Transverse colon (tissue), 4 donors: ENCODE data around the gene IL17F.

Source experiments
- CTCF ChIP-seq, 5 experiments: fragments of 200-600 bp in 3 of 5; fragments of 450-650 bp in 2 of 5; sonication (generic) in 3 of 5; IDR thresholded peaks; 1 replicate in 2 of 5; 2 replicates in 3 of 5; pipeline ENCODE4 v1.5.1; 2016 to 2017; ENCODE audit warnings: antibody characterized with exemption in 5 of 5, inconsistent platforms in 3 of 5, mild to moderate bottlenecking in 2 of 5, moderate library complexity in 1 of 5
- EP300 ChIP-seq: sonication (generic); formaldehyde crosslinking; IDR thresholded peaks from one replicate; pipeline ENCODE4 v1.6.1; 2017; ENCODE audit warnings: antibody characterized with exemption, low read depth
- POLR2A ChIP-seq: fragments of 450-650 bp; IDR thresholded peaks from one replicate; pipeline ENCODE4 v1.6.1; 2016; ENCODE audit warnings: antibody characterized with exemption, mild to moderate bottlenecking, moderate library complexity
- POLR2AphosphoS5 ChIP-seq, 3 donors: sonication (generic); formaldehyde crosslinking; IDR thresholded peaks; one replicate each; pipeline ENCODE4 v1.6.1; 2016; ENCODE audit warnings: antibody characterized with exemption in 3 of 3

DNA sequence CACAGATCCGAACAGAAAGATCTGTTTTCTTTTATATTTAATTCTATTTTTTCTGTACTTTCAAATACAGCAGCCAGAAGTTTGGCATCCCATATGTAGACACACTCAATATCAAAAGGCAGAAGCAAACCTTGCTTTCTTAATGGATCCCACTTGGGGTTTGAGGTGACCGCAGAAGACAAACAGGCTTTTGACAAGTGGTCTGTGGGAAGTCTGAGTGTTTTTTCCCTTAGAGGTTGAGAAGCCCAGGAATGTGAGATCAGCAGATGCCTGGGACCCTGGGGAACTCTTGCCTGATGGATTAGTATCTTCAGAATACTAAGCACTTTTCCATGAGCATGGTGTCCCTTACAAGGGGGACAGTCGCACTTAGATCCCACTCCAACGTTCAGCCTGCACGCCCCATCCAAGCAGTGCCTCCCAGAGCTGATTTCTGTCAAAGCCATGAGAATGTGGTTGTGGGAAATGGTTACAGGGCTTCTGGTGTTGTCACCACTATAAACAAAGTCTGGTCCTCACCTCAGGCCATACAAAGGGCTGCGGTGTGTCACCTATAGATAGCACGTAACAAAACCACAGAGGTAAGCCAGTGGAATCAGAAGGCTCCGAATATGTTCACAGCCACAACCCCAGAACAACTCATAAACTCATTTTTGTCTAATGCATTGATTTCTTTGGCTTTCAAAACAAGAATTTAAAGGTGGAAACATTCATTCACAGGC, 12.7 kb downstream of the IL17F start:
- TF ChIP-seq CTCF (IDR thresholded peaks at IDR 0.05) (no peak), EP300 (no peak), POLR2A (no peak), POLR2AphosphoS5 (IDR thresholded peaks at IDR 0.05) (no peak)
